Peyer's patch (tissue), 4 donors: ENCODE data around the gene DNAJB14. TPM values are rescaled to one million over a fixed set of nuclear protein-coding genes. Genes with fewer than 3 reads are reported as not detected.

ENCODE experiments used
- DNase-seq, 3 donors: peaks; one replicate each; pipeline ENCODE4 v3.0.0-alpha.2; 2017 to 2019
- H3K27ac ChIP-seq, 4 donors: fragments of 200-600 bp; sonication (generic); one replicate each; pipeline ENCODE4 v1.5.1; 2016 to 2019
- H3K27me3 ChIP-seq, 2 donors: fragments of 200-600 bp; sonication (generic); one replicate each; pipeline ENCODE4 v1.5.1; 2019
- H3K36me3 ChIP-seq, 3 donors: fragments of 200-600 bp; sonication (generic); one replicate each; pipeline ENCODE4 v1.5.1; 2016 to 2019
- H3K4me1 ChIP-seq, 4 donors: fragments of 200-600 bp; sonication (generic); one replicate each; pipeline ENCODE4 v1.5.1; 2016 to 2019
- H3K4me3 ChIP-seq, 4 donors: fragments of 200-600 bp; sonication (generic); 1 replicate in 3 of 4; 2 replicates in 1 of 4; pipeline ENCODE4 v1.5.1; 2016 to 2019; ENCODE audit warnings: mild to moderate bottlenecking in 1 of 4
- H3K9me3 ChIP-seq, 4 donors: fragments of 200-600 bp; sonication (generic); one replicate each; pipeline ENCODE4 v1.5.1; 2016 to 2019; ENCODE audit warnings: mild to moderate bottlenecking in 1 of 4
- CTCF ChIP-seq, 6 experiments: fragments of 450-650 bp in 4 of 6; fragments of 200-600 bp in 2 of 6; sonication (generic) in 1 of 6; IDR thresholded peaks; one replicate each; pipeline ENCODE4 v1.5.1; 2017 to 2019; ENCODE audit warnings: antibody characterized with exemption in 6 of 6, mild to moderate bottlenecking in 3 of 6, moderate library complexity in 1 of 6
- POLR2A ChIP-seq, 2 donors: fragments of 450-650 bp; IDR thresholded peaks; one replicate each; pipeline ENCODE4 v1.5.1; 2017; ENCODE audit warnings: antibody characterized with exemption in 2 of 2, mild to moderate bottlenecking in 2 of 2, moderate library complexity in 2 of 2
- total RNA-seq, 4 donors: library from RNA; depleted of rRNA; stranded (reverse); fragments of >200 nt; gene quantifications; one replicate each; pipeline ENCODE4 v1.1.0, GENCODE V29; 2016

The DNAJB14 gene
- total RNA-seq, 4 donors from 2014 or later: 19.8 to 36.5 (median 33.0) TPM

- TF ChIP-seq POLR2A (IDR thresholded peaks at IDR 0.05): no peak
- no peak for TF ChIP-seq CTCF (IDR thresholded peaks at IDR 0.05)
- peak in 1 of 3 donors; percentile 39 for DNase-seq
- no peaks in the 10 kb centered on the region for H3K27me3 ChIP-seq
- H3K4me1 ChIP-seq: no peaks in the 10 kb centered on the region
- peak overlapping the region in 1 of 4 donors; percentile 38 for H3K27ac ChIP-seq
- no peaks in the 10 kb centered on the region for H3K36me3 ChIP-seq
- H3K9me3 ChIP-seq: no peaks in the 10 kb centered on the region
- H3K4me3 ChIP-seq: no peak overlapping the region
Observed at GRCh38 chr4:99847362-99847976, 98.9 kb downstream of the DNAJB14 start.

- TF ChIP-seq POLR2A (IDR thresholded peaks at IDR 0.05): no peak
- no peak for TF ChIP-seq CTCF (IDR thresholded peaks at IDR 0.05)
- DNase-seq: no peak
Observed at GRCh38 chr4:99846891-99847290, 99.5 kb downstream of the DNAJB14 start.

More at GRCh38 chr4:99846891-99847290, 99.5 kb downstream of the DNAJB14 start:
- Histone ChIP-seq H3K36me3 (no peaks in the 10 kb centered on the region), H3K4me3 (no peak overlapping the region), H3K4me1 (no peaks in the 10 kb centered on the region), H3K27me3 (no peaks in the 10 kb centered on the region), H3K9me3 (no peaks in the 10 kb centered on the region), H3K27ac (peak overlapping the region in 1 of 4 donors; percentile 38)

Other genes with a start within 250 kb of the DNAJB14 start
- 10 to 100 TPM in 1 of 4 donors, 1 to 10 TPM in 2, not detected in 1; 1.1 to 47.0 (median 5.0) TPM for gene DAPP1, start 129.8 kb downstream of the DNAJB14 start, total RNA-seq
- 10 to 100 TPM; 13.2 to 28.6 (median 21.1) TPM for gene LAMTOR3, start 52.2 kb downstream of the DNAJB14 start, total RNA-seq
- 100 to 1,000 TPM in 1 of 4 donors, 10 to 100 TPM in 3; 33.7 to 128 (median 81.2) TPM for gene H2AZ1, start 3.7 kb upstream of the DNAJB14 start, total RNA-seq
- gene DDIT4L, start 243.8 kb upstream of the DNAJB14 start, total RNA-seq: under 1 TPM in 1 of 4 donors, not detected in 3; 0.35 TPM